HG02798 (cell line): ENCODE results near the gene GAA.
A peak's percentile ranks its signal among the peaks of the same experiment; 100 is the strongest.
"Not testable (repeated sequence)": the region's sequence is repeated elsewhere in the genome, so short reads cannot be mapped to it uniquely, and the experiment has no call there.

ENCODE experiments used
- ATAC-seq: cut with Tn5 transposase; IDR thresholded peaks from one replicate; pipeline ENCODE4 v1.9.1; 2021; ENCODE audit warnings: mild to moderate bottlenecking; ENCODE audit not compliant: unreplicated experiment, poor library complexity

Gene GAA

GRCh38 chr17:80138856-80139426, 37.6 kb downstream of the GAA start:
- no peak for ATAC-seq

GRCh38 chr17:80141463-80142165, 40.2 kb downstream of the GAA start:
- no peak for ATAC-seq

GRCh38 chr17:80142929-80143328, 41.5 kb downstream of the GAA start:
- no peak for ATAC-seq

GRCh38 chr17:80145076-80146075, 44.0 kb downstream of the GAA start:
- ATAC-seq = no peak

GRCh38 chr17:80146121-80147034, 45.0 kb downstream of the GAA start:
- peak; percentile 41 for ATAC-seq

GRCh38 chr17:80147035-80147822, 45.8 kb downstream of the GAA start, which contains the start of gene EIF4A3:
Gene EIF4A3 (minus strand): TSS chr17:80147128. CDS start chr17:80146961, 167 bp downstream.
- ATAC-seq = peak; percentile 86

- ATAC-seq = no peak
Measured at GRCh38 chr17:80151333-80151732, 50.0 kb downstream of the GAA start.

GRCh38 chr17:80152081-80152702, 50.8 kb downstream of the GAA start:
- ATAC-seq = no peak

GRCh38 chr17:80153004-80153403, 51.6 kb downstream of the GAA start:
- peak; percentile 78 for ATAC-seq

- no peak for ATAC-seq
Measured at GRCh38 chr17:80154166-80154565, 52.8 kb downstream of the GAA start.

- not testable (repeated sequence) for ATAC-seq
Measured at GRCh38 chr17:80155600-80155999, 54.2 kb downstream of the GAA start.

GRCh38 chr17:80158846-80159245, 57.5 kb downstream of the GAA start:
- ATAC-seq = no peak

- ATAC-seq = no peak
Measured at GRCh38 chr17:80160536-80160935, 59.2 kb downstream of the GAA start.

- ATAC-seq = no peak
Measured at GRCh38 chr17:80163336-80163735, 62.0 kb downstream of the GAA start.

GRCh38 chr17:80164185-80164584, 62.8 kb downstream of the GAA start:
- ATAC-seq = no peak

- ATAC-seq = no peak
Measured at GRCh38 chr17:80166446-80166845, 65.1 kb downstream of the GAA start.

GRCh38 chr17:80168371-80168770, 67.0 kb downstream of the GAA start:
- no peak for ATAC-seq

GRCh38 chr17:80169107-80169506, 67.7 kb downstream of the GAA start:
- no peak for ATAC-seq
